GM12874 (cell line): ENCODE results near the gene RIT2.

Experiments
- CTCF ChIP-seq: IDR thresholded peaks from 2 replicates; pipeline ENCODE4 v1.5.1; 2011; ENCODE audit warnings: low read depth, mild to moderate bottlenecking, control low read depth, low read length, moderate library complexity; ENCODE audit not compliant: insufficient read depth

RIT2 gene

GRCh38 chr18:42977982-42978637, 137.4 kb downstream of the RIT2 start:
- no peak for TF ChIP-seq CTCF

- TF ChIP-seq CTCF, result no peak
Observed at GRCh38 chr18:42976869-42977590, 138.5 kb downstream of the RIT2 start.

GRCh38 chr18:42969366-42969765, 146.1 kb downstream of the RIT2 start:
- TF ChIP-seq CTCF, result no peak

- TF ChIP-seq CTCF, result no peak
Observed at GRCh38 chr18:42961298-42961697, 154.2 kb downstream of the RIT2 start.

GRCh38 chr18:42959528-42959927, 156.0 kb downstream of the RIT2 start:
- no peak for TF ChIP-seq CTCF

- TF ChIP-seq CTCF, result no peak
Observed at GRCh38 chr18:42958353-42958752, 157.1 kb downstream of the RIT2 start.

GRCh38 chr18:42956287-42956686, 159.2 kb downstream of the RIT2 start:
- TF ChIP-seq CTCF, result no peak
